Fibroblast of lung (primary cell): Measurements from ENCODE around the gene EPHB1. TPM values are rescaled to one million over a fixed set of nuclear protein-coding genes. Genes with fewer than 3 reads are reported as not detected.

Experiments used
- DNase-seq, 2 donors: peaks; one replicate each; pipeline versions ENCODE4 v3.0.0 to v3.0.0-alpha.2; 2010; ENCODE audit warnings: low read depth in 2 of 2
- H2AFZ ChIP-seq: 2 replicates; pipeline ENCODE4 v1.5.1; 2012; ENCODE audit warnings: low read length, control low read depth, inconsistent platforms
- H3K27ac ChIP-seq: 2 replicates; pipeline ENCODE4 v1.5.1; 2011; ENCODE audit warnings: low read length, control low read depth; ENCODE audit not compliant: insufficient read depth
- H3K27me3 ChIP-seq: 2 replicates; pipeline ENCODE4 v1.5.1; 2011; ENCODE audit warnings: mild to moderate bottlenecking, low read length; ENCODE audit not compliant: control insufficient read depth, insufficient read depth
- H3K36me3 ChIP-seq: 2 replicates; pipeline ENCODE4 v1.5.1; 2011; ENCODE audit warnings: low read length; ENCODE audit not compliant: control insufficient read depth, insufficient read depth
- H3K4me1 ChIP-seq: 2 replicates; pipeline ENCODE4 v1.5.1; 2011; ENCODE audit warnings: low read length; ENCODE audit not compliant: control insufficient read depth, insufficient read depth; ENCODE audit errors: extremely low read depth
- H3K4me2 ChIP-seq: 2 replicates; pipeline ENCODE4 v1.5.1; 2011; ENCODE audit warnings: low read length, control low read depth; ENCODE audit not compliant: insufficient read depth; ENCODE audit errors: extremely low read depth
- H3K4me3 ChIP-seq, 4 experiments: fragments of 200-600 bp in 1 of 4; sonication (generic) in 1 of 4; replicated peaks in 1 of 4; 2 replicates each; pipeline ENCODE4 v1.5.1; 2011 to 2016; ENCODE audit warnings: low read length in 4 of 4, low read depth in 3 of 4, mild to moderate bottlenecking in 3 of 4, control low read depth in 2 of 4, inconsistent platforms in 1 of 4, mixed read lengths in 1 of 4; ENCODE audit not compliant: insufficient read depth in 1 of 4; ENCODE audit errors: control extremely low read depth in 1 of 4
- H3K79me2 ChIP-seq: 2 replicates; pipeline ENCODE4 v1.5.1; 2012; ENCODE audit warnings: mild to moderate bottlenecking, low read length, inconsistent platforms; ENCODE audit not compliant: control insufficient read depth, insufficient read depth
- H3K9ac ChIP-seq: 2 replicates; pipeline ENCODE4 v1.5.1; 2011; ENCODE audit warnings: mild to moderate bottlenecking, low read length, control low read depth; ENCODE audit not compliant: insufficient read depth
- H3K9me3 ChIP-seq: 2 replicates; pipeline ENCODE4 v1.5.1; 2012; ENCODE audit warnings: low read depth, low read length; ENCODE audit not compliant: control insufficient read depth, insufficient read depth
- H4K20me1 ChIP-seq: 2 replicates; pipeline ENCODE4 v1.5.1; 2011; ENCODE audit warnings: low read length; ENCODE audit not compliant: control insufficient read depth, insufficient read depth; ENCODE audit errors: extremely low read depth
- EZH2 ChIP-seq: IDR thresholded peaks from 2 replicates; pipeline ENCODE4 v1.5.1; 2012; ENCODE audit warnings: low read length, control low read depth, mild to moderate bottlenecking; ENCODE audit errors: missing control alignments
- polyA plus RNA-seq, 2 donors: library from polyadenylated mRNA; depleted of rRNA in 1 of 2; stranded (reverse) in 1 of 2; unstranded in 1 of 2; fragments of >200 nt; gene quantifications; 2 replicates each; pipeline ENCODE4 v1.2.1, GENCODE V29; 2011 to 2012; ENCODE audit warnings: missing spikeins in 1 of 2
- total RNA-seq: library from RNA; depleted of rRNA; stranded (reverse); fragments of >200 nt; gene quantifications from 2 replicates; pipeline ENCODE4 v1.2.1, GENCODE V29; 2014
- TF ChIP-seq, protein P1 (sequence below), 2 donors: IDR thresholded peaks in 1 of 2; conservative IDR thresholded peaks in 1 of 2; 1 replicate in 1 of 2; 2 replicates in 1 of 2; pipeline ENCODE4 v1.5.1; 2011 to 2012; ENCODE audit warnings: low read length in 2 of 2, control low read depth in 1 of 2, inconsistent platforms in 1 of 2, low read depth in 1 of 2, mild to moderate bottlenecking in 1 of 2

EPHB1 gene
- total and polyA plus RNA-seq, 2 donors (not counting 1 experiment from before 2014, with no cell fraction given) = 0.14 to 0.50 TPM

DNA sequence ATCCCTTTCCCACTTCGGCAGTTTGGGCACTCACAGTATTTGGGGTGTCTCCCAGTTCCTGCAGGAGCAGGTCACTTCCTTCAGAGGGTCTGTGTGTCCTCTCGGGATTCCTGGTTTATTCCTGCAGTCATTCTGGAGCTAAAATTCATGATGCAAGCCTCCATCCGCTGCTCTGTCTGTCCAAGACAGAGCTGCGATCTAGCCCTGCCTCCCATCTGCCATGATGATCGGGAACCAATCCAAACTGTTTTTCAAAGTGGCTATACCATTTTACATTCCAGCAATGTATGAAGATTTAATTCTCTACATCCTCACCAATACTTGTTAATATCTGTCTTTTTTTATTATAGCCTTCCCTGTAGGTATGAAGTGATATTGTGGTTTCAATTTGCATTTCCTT lies 273.0 kb downstream of the EPHB1 start:
- Histone ChIP-seq H3K27me3 (no peaks in the 10 kb centered on the region), H4K20me1 (no peaks in the 10 kb centered on the region), H3K27ac (no peak overlapping the region), H3K79me2 (no peaks in the 10 kb centered on the region), H3K9me3 (no peaks in the 10 kb centered on the region), H3K9ac (no peak overlapping the region), H3K36me3 (no peaks in the 10 kb centered on the region), H3K4me1 (no peaks in the 10 kb centered on the region), H2AFZ (no peak overlapping the region), H3K4me3 (no peak overlapping the region), H3K4me2 (no peak overlapping the region)
- no peak for TF ChIP-seq EZH2
- TF ChIP-seq, protein P1, sequence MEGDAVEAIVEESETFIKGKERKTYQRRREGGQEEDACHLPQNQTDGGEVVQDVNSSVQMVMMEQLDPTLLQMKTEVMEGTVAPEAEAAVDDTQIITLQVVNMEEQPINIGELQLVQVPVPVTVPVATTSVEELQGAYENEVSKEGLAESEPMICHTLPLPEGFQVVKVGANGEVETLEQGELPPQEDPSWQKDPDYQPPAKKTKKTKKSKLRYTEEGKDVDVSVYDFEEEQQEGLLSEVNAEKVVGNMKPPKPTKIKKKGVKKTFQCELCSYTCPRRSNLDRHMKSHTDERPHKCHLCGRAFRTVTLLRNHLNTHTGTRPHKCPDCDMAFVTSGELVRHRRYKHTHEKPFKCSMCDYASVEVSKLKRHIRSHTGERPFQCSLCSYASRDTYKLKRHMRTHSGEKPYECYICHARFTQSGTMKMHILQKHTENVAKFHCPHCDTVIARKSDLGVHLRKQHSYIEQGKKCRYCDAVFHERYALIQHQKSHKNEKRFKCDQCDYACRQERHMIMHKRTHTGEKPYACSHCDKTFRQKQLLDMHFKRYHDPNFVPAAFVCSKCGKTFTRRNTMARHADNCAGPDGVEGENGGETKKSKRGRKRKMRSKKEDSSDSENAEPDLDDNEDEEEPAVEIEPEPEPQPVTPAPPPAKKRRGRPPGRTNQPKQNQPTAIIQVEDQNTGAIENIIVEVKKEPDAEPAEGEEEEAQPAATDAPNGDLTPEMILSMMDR (conservative IDR thresholded peaks at IDR 0.05 in 1 of 2, IDR thresholded peaks at IDR 0.05 in 1 of 2; ENCODE audit: low read depth in 1 of 2, low read length in 2 of 2) = no peak
- no peak for DNase-seq

DNA sequence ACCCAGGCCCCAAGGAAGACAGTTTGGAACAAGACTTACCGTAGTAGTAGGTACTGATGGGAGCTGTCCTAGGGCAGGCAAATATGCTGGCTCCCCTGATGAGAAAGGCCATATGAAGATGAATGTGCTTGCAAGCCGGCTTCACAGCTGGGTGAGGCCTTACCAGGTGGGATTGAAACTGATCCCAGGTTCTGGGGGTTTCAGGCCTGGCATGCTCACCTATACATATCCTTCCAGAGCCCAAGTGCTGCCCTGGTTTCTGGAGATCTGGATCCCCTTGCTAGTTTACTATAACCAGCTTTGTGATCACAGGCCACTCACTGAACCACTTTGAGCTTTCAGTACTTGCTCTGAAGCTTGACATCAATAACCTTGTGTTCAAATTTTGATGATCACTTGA lies 274.3 kb downstream of the EPHB1 start:
- TF ChIP-seq, protein P1 (conservative IDR thresholded peaks at IDR 0.05 in 1 of 2, IDR thresholded peaks at IDR 0.05 in 1 of 2; ENCODE audit: low read depth in 1 of 2, low read length in 2 of 2) = no peak
- TF ChIP-seq EZH2 = no peak
- Histone ChIP-seq H3K79me2 (no peaks in the 10 kb centered on the region), H3K9me3 (no peaks in the 10 kb centered on the region)

DNA sequence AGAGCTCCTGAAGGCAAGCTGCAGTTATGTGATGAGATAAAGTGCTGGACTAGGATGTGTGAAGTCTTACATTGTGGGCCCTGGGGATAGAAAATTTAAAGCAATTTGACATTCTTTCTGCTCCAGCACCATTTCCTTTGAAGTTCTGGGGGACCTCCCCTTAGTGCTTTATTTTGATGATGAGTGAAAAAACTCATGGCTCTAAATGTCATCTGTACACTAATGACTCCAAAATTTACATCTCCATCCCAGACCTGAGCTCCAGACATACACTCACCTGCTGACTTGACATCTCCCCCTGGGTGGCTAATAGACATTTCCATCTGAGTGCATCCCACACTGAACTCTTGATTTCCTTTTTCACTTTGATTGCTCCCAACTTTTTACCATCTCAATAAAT lies 276.4 kb downstream of the EPHB1 start:
- Histone ChIP-seq H4K20me1 (no peaks in the 10 kb centered on the region), H3K4me2 (no peak overlapping the region), H3K27me3 (no peaks in the 10 kb centered on the region), H3K4me3 (no peak overlapping the region), H3K9me3 (no peaks in the 10 kb centered on the region), H3K9ac (no peak overlapping the region), H2AFZ (no peak overlapping the region), H3K79me2 (no peaks in the 10 kb centered on the region), H3K27ac (no peak overlapping the region), H3K36me3 (no peaks in the 10 kb centered on the region), H3K4me1 (no peaks in the 10 kb centered on the region)
- DNase-seq = no peak
- TF ChIP-seq EZH2 = no peak
- TF ChIP-seq, protein P1 (conservative IDR thresholded peaks at IDR 0.05 in 1 of 2, IDR thresholded peaks at IDR 0.05 in 1 of 2; ENCODE audit: low read depth in 1 of 2, low read length in 2 of 2) = no peak

More for the DNA sequence above, 274.3 kb downstream of the EPHB1 start:
- H4K20me1 ChIP-seq = no peaks in the 10 kb centered on the region
- H3K27ac ChIP-seq = no peak overlapping the region
- H3K9ac ChIP-seq = no peak overlapping the region
- H3K4me1 ChIP-seq = no peaks in the 10 kb centered on the region
- no peak overlapping the region for H3K4me3 ChIP-seq
- no peak overlapping the region for H3K4me2 ChIP-seq
- no peaks in the 10 kb centered on the region for H3K36me3 ChIP-seq
- no peaks in the 10 kb centered on the region for H3K27me3 ChIP-seq
- DNase-seq = no peak
- H2AFZ ChIP-seq = no peak overlapping the region
